ENCODE data around the gene TRIM29. TPM values are rescaled to one million over a fixed set of nuclear protein-coding genes. Genes with fewer than 3 reads are reported as not detected.

The TRIM29 gene
- total and polyA plus RNA-seq, 10 of the 15 experiments (the other 5 are each of a cell fraction or from before 2014, with no cell fraction given): 0.08 to 0.67 (median 0.26) TPM; not detected in 5

- Histone ChIP-seq H3K27ac (ENCODE audit: control insufficient read depth, insufficient read depth) (no peak overlapping the region), H3K9ac (ENCODE audit: control insufficient read depth, insufficient read depth, low read length) (no peak overlapping the region)
- intact Hi-C loops (cut with micrococcal nuclease; ENCODE audit: unreplicated experiment): no loop called here
Measured at GRCh38 chr11:120133216-120134105, 4.5 kb downstream of the TRIM29 start.

More at GRCh38 chr11:120133216-120134105, 4.5 kb downstream of the TRIM29 start:
- Histone ChIP-seq H3K4me3 (no peak overlapping the region), H3K9me3 (replicated peaks; ENCODE audit: control insufficient read depth, insufficient read depth, low read length) (no peaks in the 10 kb centered on the region), H3K27me3 (replicated peaks in 1 of 2; ENCODE audit: control insufficient read depth in 2 of 2, insufficient read depth in 2 of 2, low read length in 1 of 2) (peaks cover 4 to 15% of the 10 kb centered on the region in 2 experiments), H3K79me2 (ENCODE audit: control insufficient read depth, insufficient read depth, low read length) (no peaks in the 10 kb centered on the region), H4K20me1 (ENCODE audit: control insufficient read depth, insufficient read depth) (no peaks in the 10 kb centered on the region), H3K36me3 (ENCODE audit: control insufficient read depth in 2 of 2, insufficient read depth in 2 of 2, low read length in 1 of 2) (no peaks in the 10 kb centered on the region), H3K4me2 (ENCODE audit: control insufficient read depth, insufficient read depth) (no peak overlapping the region), H3K4me1 (ENCODE audit: control insufficient read depth, insufficient read depth, low read length) (no peaks in the 10 kb centered on the region), H2AFZ (ENCODE audit: control insufficient read depth, low read depth, low read length) (no peak overlapping the region)
- ChIA-PET POLR2A (no interaction called here), CTCF (no interaction called here), RAD21 (ENCODE audit: unreplicated experiment) (no interaction called here), SMC1A (ENCODE audit: uncharacterized antibody, unreplicated experiment) (no interaction called here)
- TF ChIP-seq TARDBP (IDR thresholded peaks at IDR 0.05; ENCODE audit: borderline replicate concordance): no peak
- no peak for TF ChIP-seq FOXK2 (IDR thresholded peaks at IDR 0.05)
- TF ChIP-seq ZNF207 (IDR thresholded peaks at IDR 0.05; ENCODE audit: borderline replicate concordance): no peak
- no peak for TF ChIP-seq SKIL (IDR thresholded peaks at IDR 0.05; ENCODE audit: low read depth, poor library complexity, severe bottlenecking)
- TF ChIP-seq ZNF622 (IDR thresholded peaks at IDR 0.05): no peak
- TF ChIP-seq WRNIP1 (IDR thresholded peaks at IDR 0.05; ENCODE audit: borderline replicate concordance, low read depth, low read length): no peak
- TF ChIP-seq SIN3A (IDR thresholded peaks at IDR 0.05; ENCODE audit: low read depth, low read length): no peak
- no peak for TF ChIP-seq CREM (IDR thresholded peaks at IDR 0.05; ENCODE audit: low read depth)
- no peak for TF ChIP-seq CBX5 (IDR thresholded peaks at IDR 0.05; ENCODE audit: low read depth)
- no peak for TF ChIP-seq JUND (IDR thresholded peaks at IDR 0.05; ENCODE audit: low read depth, low read length)
- no peak for TF ChIP-seq NRF1 (conservative IDR thresholded peaks at IDR 0.05; ENCODE audit: low read depth, low read length)
- TF ChIP-seq MYB (IDR thresholded peaks at IDR 0.05; ENCODE audit: borderline replicate concordance, low read depth, low read length): no peak
- no peak for TF ChIP-seq CREB1 (IDR thresholded peaks at IDR 0.05; ENCODE audit: low read depth)
- TF ChIP-seq PAX8 (IDR thresholded peaks at IDR 0.05): no peak
- no peak for TF ChIP-seq IKZF1 (conservative IDR thresholded peaks at IDR 0.05)
- TF ChIP-seq SPI1 (IDR thresholded peaks at IDR 0.05; ENCODE audit: borderline replicate concordance, insufficient read depth, low read depth, low read length): no peak
- no peak for TF ChIP-seq YBX1 (IDR thresholded peaks at IDR 0.05)
- ATAC-seq: no peak
- in situ Hi-C loops (cut with MboI): no loop called here
- WGBS (ENCODE audit: insufficient coverage, insufficient replicate concordance, low lambda C conversion rate, missing lambda C conversion rate): under 1% methylated on average over 11 of the region's 11 CpGs
- no TSS peak for BruUV-seq (replicated peaks)
- no peak for DNase-seq (ENCODE audit: low read depth, low spot score)
- no peak for FAIRE-seq
